ENCODE measurements around the gene MAEA. TPM values are rescaled to one million over a fixed set of nuclear protein-coding genes. Genes with fewer than 3 reads are reported as not detected.

The MAEA gene
- total and polyA plus RNA-seq, 2 experiments from 2014 or later, result 49.8 to 99.0 TPM

DNA sequence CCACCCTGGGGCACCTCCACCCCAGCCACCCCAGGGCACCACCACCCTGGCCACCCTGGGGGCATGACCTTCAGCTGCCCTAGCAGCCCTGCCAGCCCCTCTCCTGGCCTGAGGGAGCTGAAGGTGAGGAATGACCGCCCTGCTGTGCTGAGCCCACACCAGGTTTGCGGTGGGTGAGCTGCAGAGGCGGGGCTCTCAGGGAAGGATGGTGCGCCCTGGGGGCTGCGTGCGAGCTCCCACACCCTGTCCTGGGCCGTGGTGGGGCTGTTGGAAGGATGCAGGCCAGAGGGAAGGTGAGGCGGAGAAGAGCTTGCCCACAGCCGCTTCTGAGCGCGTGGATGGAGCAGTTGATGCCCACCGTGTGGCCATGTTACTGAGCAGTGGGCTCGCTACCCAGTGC lies 75.1 kb downstream of the MAEA start (continued):
- TF ChIP-seq, protein P1, sequence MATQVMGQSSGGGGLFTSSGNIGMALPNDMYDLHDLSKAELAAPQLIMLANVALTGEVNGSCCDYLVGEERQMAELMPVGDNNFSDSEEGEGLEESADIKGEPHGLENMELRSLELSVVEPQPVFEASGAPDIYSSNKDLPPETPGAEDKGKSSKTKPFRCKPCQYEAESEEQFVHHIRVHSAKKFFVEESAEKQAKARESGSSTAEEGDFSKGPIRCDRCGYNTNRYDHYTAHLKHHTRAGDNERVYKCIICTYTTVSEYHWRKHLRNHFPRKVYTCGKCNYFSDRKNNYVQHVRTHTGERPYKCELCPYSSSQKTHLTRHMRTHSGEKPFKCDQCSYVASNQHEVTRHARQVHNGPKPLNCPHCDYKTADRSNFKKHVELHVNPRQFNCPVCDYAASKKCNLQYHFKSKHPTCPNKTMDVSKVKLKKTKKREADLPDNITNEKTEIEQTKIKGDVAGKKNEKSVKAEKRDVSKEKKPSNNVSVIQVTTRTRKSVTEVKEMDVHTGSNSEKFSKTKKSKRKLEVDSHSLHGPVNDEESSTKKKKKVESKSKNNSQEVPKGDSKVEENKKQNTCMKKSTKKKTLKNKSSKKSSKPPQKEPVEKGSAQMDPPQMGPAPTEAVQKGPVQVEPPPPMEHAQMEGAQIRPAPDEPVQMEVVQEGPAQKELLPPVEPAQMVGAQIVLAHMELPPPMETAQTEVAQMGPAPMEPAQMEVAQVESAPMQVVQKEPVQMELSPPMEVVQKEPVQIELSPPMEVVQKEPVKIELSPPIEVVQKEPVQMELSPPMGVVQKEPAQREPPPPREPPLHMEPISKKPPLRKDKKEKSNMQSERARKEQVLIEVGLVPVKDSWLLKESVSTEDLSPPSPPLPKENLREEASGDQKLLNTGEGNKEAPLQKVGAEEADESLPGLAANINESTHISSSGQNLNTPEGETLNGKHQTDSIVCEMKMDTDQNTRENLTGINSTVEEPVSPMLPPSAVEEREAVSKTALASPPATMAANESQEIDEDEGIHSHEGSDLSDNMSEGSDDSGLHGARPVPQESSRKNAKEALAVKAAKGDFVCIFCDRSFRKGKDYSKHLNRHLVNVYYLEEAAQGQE (IDR thresholded peaks at IDR 0.05; ENCODE audit: unreplicated experiment), result no peak
- TF ChIP-seq ZNF331 (CRISPR knock-in tag; IDR thresholded peaks at IDR 0.05; ENCODE audit: low read depth) (no peak), ZNF114 (CRISPR knock-in tag; IDR thresholded peaks at IDR 0.05) (no peak), JUNB (IDR thresholded peaks at IDR 0.05; ENCODE audit: unreplicated experiment) (no peak), EZH2 (IDR thresholded peaks at IDR 0.05; ENCODE audit: low read depth, unreplicated experiment) (no peak), NANOG (IDR thresholded peaks at IDR 0.05; ENCODE audit: borderline replicate concordance) (no peak)
- TF ChIP-seq, protein P2, sequence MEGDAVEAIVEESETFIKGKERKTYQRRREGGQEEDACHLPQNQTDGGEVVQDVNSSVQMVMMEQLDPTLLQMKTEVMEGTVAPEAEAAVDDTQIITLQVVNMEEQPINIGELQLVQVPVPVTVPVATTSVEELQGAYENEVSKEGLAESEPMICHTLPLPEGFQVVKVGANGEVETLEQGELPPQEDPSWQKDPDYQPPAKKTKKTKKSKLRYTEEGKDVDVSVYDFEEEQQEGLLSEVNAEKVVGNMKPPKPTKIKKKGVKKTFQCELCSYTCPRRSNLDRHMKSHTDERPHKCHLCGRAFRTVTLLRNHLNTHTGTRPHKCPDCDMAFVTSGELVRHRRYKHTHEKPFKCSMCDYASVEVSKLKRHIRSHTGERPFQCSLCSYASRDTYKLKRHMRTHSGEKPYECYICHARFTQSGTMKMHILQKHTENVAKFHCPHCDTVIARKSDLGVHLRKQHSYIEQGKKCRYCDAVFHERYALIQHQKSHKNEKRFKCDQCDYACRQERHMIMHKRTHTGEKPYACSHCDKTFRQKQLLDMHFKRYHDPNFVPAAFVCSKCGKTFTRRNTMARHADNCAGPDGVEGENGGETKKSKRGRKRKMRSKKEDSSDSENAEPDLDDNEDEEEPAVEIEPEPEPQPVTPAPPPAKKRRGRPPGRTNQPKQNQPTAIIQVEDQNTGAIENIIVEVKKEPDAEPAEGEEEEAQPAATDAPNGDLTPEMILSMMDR (conservative IDR thresholded peaks at IDR 0.05; ENCODE audit: low read depth in 2 of 2), result no peak

DNA sequence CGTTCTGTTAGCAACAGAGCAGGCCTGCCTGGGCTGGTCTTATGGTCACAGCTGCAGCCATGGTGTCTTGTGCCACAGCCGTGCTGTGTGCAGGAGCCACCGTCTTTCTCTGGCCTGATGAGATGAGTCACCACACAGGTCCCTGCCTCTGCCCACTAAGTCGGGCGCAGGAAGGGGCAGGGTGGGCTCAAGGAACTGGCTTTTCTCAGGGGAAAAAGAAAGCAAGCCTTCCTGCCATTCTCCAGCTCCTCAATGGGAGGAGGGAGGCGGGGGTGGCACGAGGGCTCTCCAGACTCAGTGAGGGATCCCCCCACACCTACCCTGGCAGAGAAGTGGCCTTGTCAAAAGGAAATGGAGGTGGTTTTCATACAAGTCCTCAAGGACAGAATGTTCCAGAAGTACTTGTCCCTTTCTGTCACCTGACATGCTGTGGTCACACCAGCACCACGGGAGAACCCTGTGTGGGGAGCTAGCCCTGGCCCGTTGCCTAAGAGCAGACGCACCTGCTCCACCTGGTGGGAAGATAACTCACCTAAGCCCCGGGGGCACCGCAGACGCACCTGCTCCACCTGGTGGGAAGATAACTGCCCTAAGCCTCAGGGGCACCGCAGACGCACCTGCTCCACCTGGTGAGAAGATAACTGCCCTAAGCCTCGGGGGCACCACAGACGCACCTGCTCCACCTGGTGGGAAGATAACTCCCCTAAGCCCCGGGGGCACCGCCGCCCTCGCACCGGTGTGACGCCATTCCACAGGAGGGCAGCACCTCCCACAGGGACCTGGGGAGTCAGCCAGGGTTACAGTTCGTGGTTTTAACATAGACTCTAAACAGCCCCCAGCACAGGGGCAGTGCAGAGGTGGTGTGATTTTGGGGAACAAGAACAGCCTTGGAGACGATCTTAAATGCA lies 75.8 kb downstream of the MAEA start:
- Mint-ChIP-seq H3K27me3 (ENCODE audit: insufficient read depth, low read depth, poor library complexity) (peaks cover 6% of the 10 kb centered on the region), H3K36me3 (ENCODE audit: low read depth) (no peaks in the 10 kb centered on the region), H3K4me1 (peaks cover 3% of the 10 kb centered on the region), H3K27ac (peak overlapping the region; percentile 40; the same call in 1 of the 2 replicates), H3K4me3 (no peak overlapping the region), H3K9me3 (no peaks in the 10 kb centered on the region; the same call in 2 of the 3 replicates)
- Histone ChIP-seq H3K4me2 (no peak overlapping the region), H2AFZ (no peak overlapping the region), H3K36me3 (ENCODE audit: insufficient read depth) (no peaks in the 10 kb centered on the region), H3K9me2 (ENCODE audit: insufficient read depth) (no peaks in the 10 kb centered on the region), H3K4me3 (no peak overlapping the region), H3K27me3 (ENCODE audit: insufficient read depth) (no peaks in the 10 kb centered on the region), H3K4me1 (ENCODE audit: insufficient read depth) (no peaks in the 10 kb centered on the region), H4K20me1 (replicated peaks; ENCODE audit: insufficient read depth) (no peaks in the 10 kb centered on the region; the same call in 1 of the 2 replicates), H3K79me2 (replicated peaks; ENCODE audit: insufficient read depth) (no peaks in the 10 kb centered on the region), H3K27ac (ENCODE audit: low read depth) (no peak overlapping the region), H3F3A (replicated peaks; ENCODE audit: low read depth) (no peaks in the 10 kb centered on the region)
- TF ChIP-seq, protein P2 (conservative IDR thresholded peaks at IDR 0.05; ENCODE audit: low read depth in 2 of 2), result peak; percentile 43 to 44
- TF ChIP-seq JUNB (IDR thresholded peaks at IDR 0.05; ENCODE audit: unreplicated experiment), result no peak
- ATAC-seq (peak; percentile 31), DNase-seq (ENCODE audit: low spot score) (peak; percentile 54)
